A549 (cell line): Measurements from ENCODE around the gene ACVR1. TPM values are rescaled to one million over a fixed set of nuclear protein-coding genes. Genes with fewer than 3 reads are reported as not detected.

Experiments
- ATAC-seq, 2 experiments: fragments of 200-7000 bp in 1 of 2; fragments of >200 bp in 1 of 2; cut with Nextera tagmentation in 1 of 2; cut with Tn5 transposase in 1 of 2; 3 replicates each; pipeline versions ENCODE4 v1.8.0 to v1.9.1; 2018 to 2020; ENCODE audit warnings: mild to moderate bottlenecking in 1 of 2, moderate library complexity in 1 of 2
- CTCF ChIA-PET: fragments of 300-600 bp; sonication (Branson Sonifier 250); formaldehyde crosslinking; extraction: SDS; loops from one replicate; lab custom pipeline; 2021; ENCODE audit warnings: antibody characterized with exemption, inconsistent platforms; lab: Yijun Ruan, JAX
- POLR2A ChIA-PET: fragments of 350-600 bp; formaldehyde crosslinking; extraction: SDS; loops from one replicate; lab custom pipeline; 2021; ENCODE audit warnings: antibody characterized with exemption, inconsistent platforms; lab: Yijun Ruan, JAX
- DNase-seq, 2 experiments: peaks; one replicate each; pipeline versions ENCODE4 v3.0.0 to v3.0.0-alpha.2; 2011 to 2016; ENCODE audit warnings: low read depth in 1 of 2, low spot score in 1 of 2
- FAIRE-seq: peaks from 2 replicates; lab custom pipeline; 2011; peaks lifted over from hg19 to GRCh38; lab: Jason Lieb, UNC
- H3K27ac ChIP-seq, 2 experiments: fragments of >200 bp; sonication (Bioruptor Twin); formaldehyde crosslinking; 3 replicates each; pipeline ENCODE4 v1.5.1; 2016 to 2017
- H3K4me1 ChIP-seq: fragments of >200 bp; sonication (Bioruptor Twin); formaldehyde crosslinking; 3 replicates; pipeline ENCODE4 v1.6.1; 2016
- H3K4me2 ChIP-seq: fragments of >200 bp; sonication (Bioruptor Twin); formaldehyde crosslinking; 3 replicates; pipeline ENCODE4 v1.6.1; 2016
- H3K4me3 ChIP-seq: fragments of >200 bp; sonication (Bioruptor Twin); formaldehyde crosslinking; 3 replicates; pipeline ENCODE4 v1.5.1; 2016
- H3K9me3 ChIP-seq: fragments of >200 bp; sonication (Bioruptor Twin); formaldehyde crosslinking; 3 replicates; pipeline ENCODE4 v1.6.1; 2016
- BCL3 ChIP-seq: fragments of >200 bp; sonication (Bioruptor Twin); formaldehyde crosslinking; IDR thresholded peaks from 3 replicates; pipeline ENCODE4 v1.6.1; 2016
- BHLHE40 ChIP-seq: IDR thresholded peaks from 2 replicates; pipeline ENCODE4 v1.6.1; 2012; ENCODE audit warnings: low read depth, low read length, inconsistent platforms
- CBX2 ChIP-seq: fragments of 200-600 bp; sonication (generic); IDR thresholded peaks from 2 replicates; pipeline ENCODE4 v1.6.1; 2016; ENCODE audit warnings: low read depth, mild to moderate bottlenecking, borderline replicate concordance
- CHD4 ChIP-seq: fragments of 200-600 bp; sonication (generic); IDR thresholded peaks from 2 replicates; pipeline ENCODE4 v1.6.1; 2016; ENCODE audit warnings: antibody characterized with exemption, mild to moderate bottlenecking, borderline replicate concordance
- EP300 ChIP-seq, 2 experiments: fragments of >200 bp; sonication (Bioruptor Twin); formaldehyde crosslinking; IDR thresholded peaks; 2 replicates in 1 of 2; 3 replicates in 1 of 2; pipeline ENCODE4 v1.6.1; 2016 to 2017
- FOSB ChIP-seq: fragments of 250-450 bp; sonication (Bioruptor Pico); IDR thresholded peaks from 2 replicates; pipeline ENCODE4 v1.5.0; 2020; ENCODE audit warnings: mild to moderate bottlenecking, moderate library complexity
- FOXS1 ChIP-seq: fragments of 250-450 bp; sonication (Bioruptor Pico); IDR thresholded peaks from 2 replicates; pipeline ENCODE4 v1.5.0; 2020; ENCODE audit warnings: mild to moderate bottlenecking, moderate library complexity
- HEYL ChIP-seq: fragments of 250-450 bp; sonication (Bioruptor Pico); IDR thresholded peaks from 2 replicates; pipeline ENCODE4 v1.8.0; 2021; ENCODE audit warnings: mild to moderate bottlenecking, moderate library complexity
- HOXB13 ChIP-seq: fragments of 250-450 bp; sonication (Bioruptor Pico); IDR thresholded peaks from 2 replicates; pipeline ENCODE4 v1.5.0; 2020; ENCODE audit warnings: low read depth, mild to moderate bottlenecking, moderate library complexity
- HOXB5 ChIP-seq: fragments of 250-450 bp; sonication (Bioruptor Pico); IDR thresholded peaks from 2 replicates; pipeline ENCODE4 v1.5.0; 2020; ENCODE audit warnings: mild to moderate bottlenecking, moderate library complexity
- KDM1A ChIP-seq: fragments of 200-600 bp; sonication (generic); IDR thresholded peaks from 2 replicates; pipeline ENCODE4 v1.6.1; 2016; ENCODE audit warnings: low read depth, mild to moderate bottlenecking
- KDM5A ChIP-seq: fragments of 200-600 bp; sonication (generic); IDR thresholded peaks from 2 replicates; pipeline ENCODE4 v1.6.1; 2016; ENCODE audit warnings: antibody characterized with exemption, mild to moderate bottlenecking
- PHF8 ChIP-seq: fragments of 200-600 bp; sonication (generic); IDR thresholded peaks from 2 replicates; pipeline ENCODE4 v1.6.1; 2016; ENCODE audit warnings: low read depth, mild to moderate bottlenecking, antibody characterized with exemption, moderate library complexity, borderline replicate concordance
- RARB ChIP-seq: fragments of 250-450 bp; sonication (Bioruptor Pico); IDR thresholded peaks from 2 replicates; pipeline ENCODE4 v1.8.0; 2021; ENCODE audit warnings: mild to moderate bottlenecking, moderate library complexity
- RCOR1 ChIP-seq: fragments of 150-350 bp; IDR thresholded peaks from 2 replicates; pipeline ENCODE4 v1.6.1; 2014; ENCODE audit warnings: antibody characterized with exemption, low read length, low read depth
- RFX5 ChIP-seq: fragments of 450-650 bp; IDR thresholded peaks from 2 replicates; pipeline ENCODE4 v1.7.1; 2014; ENCODE audit warnings: antibody characterized with exemption, mild to moderate bottlenecking, moderate library complexity
- SMC3 ChIP-seq: fragments of >200 bp; sonication (Bioruptor Twin); formaldehyde crosslinking; IDR thresholded peaks from 3 replicates; pipeline ENCODE4 v1.6.1; 2018; ENCODE audit warnings: inconsistent platforms
- SREBF2 ChIP-seq: fragments of 450-650 bp; IDR thresholded peaks from 2 replicates; pipeline ENCODE4 v1.6.1; 2014; ENCODE audit warnings: mild to moderate bottlenecking, moderate library complexity
- ZNF302 ChIP-seq: fragments of 250-450 bp; sonication (Bioruptor Pico); IDR thresholded peaks from 2 replicates; pipeline ENCODE4 v1.9.0; 2021; ENCODE audit warnings: inconsistent platforms, mild to moderate bottlenecking, moderate library complexity
- WGBS: methylation state at CpG from one replicate; pipeline ENCODE4 v1.1.6; 2017; ENCODE audit errors: missing lambda C conversion rate; 5-methylcytosine and 5-hydroxymethylcytosine counted together
- polyA plus RNA-seq, 4 experiments: library from polyadenylated mRNA; depleted of rRNA in 3 of 4; stranded (reverse); fragments of >200 nt; fragmentation: RNase III in 1 of 4; extraction: RNeasy Plus Mini Kit Qiagen cat#74134 plus additional on column Dnase treatment in 1 of 4; gene quantifications; 2 replicates in 3 of 4; 3 replicates in 1 of 4; pipeline ENCODE4 v1.2.3, GENCODE V29; 2011 to 2017
- TF ChIP-seq, protein P1 (sequence below): fragments of 200-600 bp; sonication (generic); IDR thresholded peaks from 2 replicates; pipeline ENCODE4 v1.6.1; 2016; ENCODE audit warnings: antibody characterized with exemption, mild to moderate bottlenecking, moderate library complexity

The ACVR1 gene
- polyA plus RNA-seq, 2 of the 4 experiments (the other 2 are of a cell fraction) = 14.6 to 21.6 TPM

DNA sequence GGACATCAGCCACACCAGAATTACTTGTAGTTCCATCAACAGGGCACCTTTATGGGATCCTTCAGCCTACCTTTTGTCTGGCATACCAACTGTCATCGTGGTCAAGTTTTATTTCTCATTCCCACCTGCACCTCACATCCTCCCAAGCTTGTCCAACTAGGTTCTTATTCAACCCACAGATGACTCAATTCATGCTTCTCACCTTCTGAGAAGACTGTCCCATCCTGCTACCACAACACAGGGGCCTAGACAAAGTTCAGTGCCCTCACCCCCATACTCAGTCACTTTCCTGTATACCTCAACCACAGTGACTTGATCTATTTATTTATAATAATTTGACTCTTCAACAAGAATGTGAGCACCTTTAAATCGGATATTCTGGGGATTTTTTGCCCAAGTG lies 133.1 kb downstream of the ACVR1 start:
- CTCF ChIA-PET = no interaction called here
- TF ChIP-seq HOXB5 (no peak), PHF8 (no peak), ZNF302 (CRISPR knock-in tag) (no peak), SMC3 (no peak), HOXB13 (CRISPR knock-in tag) (no peak), FOXS1 (no peak), FOSB (CRISPR knock-in tag) (no peak), RFX5 (no peak), EP300 (IDR thresholded peaks at IDR 0.05) (no peak), HEYL (no peak), RARB (CRISPR knock-in tag) (no peak), BCL3 (no peak), BHLHE40 (no peak), KDM5A (no peak), CHD4 (no peak), SREBF2 (no peak)
- TF ChIP-seq, protein P1, sequence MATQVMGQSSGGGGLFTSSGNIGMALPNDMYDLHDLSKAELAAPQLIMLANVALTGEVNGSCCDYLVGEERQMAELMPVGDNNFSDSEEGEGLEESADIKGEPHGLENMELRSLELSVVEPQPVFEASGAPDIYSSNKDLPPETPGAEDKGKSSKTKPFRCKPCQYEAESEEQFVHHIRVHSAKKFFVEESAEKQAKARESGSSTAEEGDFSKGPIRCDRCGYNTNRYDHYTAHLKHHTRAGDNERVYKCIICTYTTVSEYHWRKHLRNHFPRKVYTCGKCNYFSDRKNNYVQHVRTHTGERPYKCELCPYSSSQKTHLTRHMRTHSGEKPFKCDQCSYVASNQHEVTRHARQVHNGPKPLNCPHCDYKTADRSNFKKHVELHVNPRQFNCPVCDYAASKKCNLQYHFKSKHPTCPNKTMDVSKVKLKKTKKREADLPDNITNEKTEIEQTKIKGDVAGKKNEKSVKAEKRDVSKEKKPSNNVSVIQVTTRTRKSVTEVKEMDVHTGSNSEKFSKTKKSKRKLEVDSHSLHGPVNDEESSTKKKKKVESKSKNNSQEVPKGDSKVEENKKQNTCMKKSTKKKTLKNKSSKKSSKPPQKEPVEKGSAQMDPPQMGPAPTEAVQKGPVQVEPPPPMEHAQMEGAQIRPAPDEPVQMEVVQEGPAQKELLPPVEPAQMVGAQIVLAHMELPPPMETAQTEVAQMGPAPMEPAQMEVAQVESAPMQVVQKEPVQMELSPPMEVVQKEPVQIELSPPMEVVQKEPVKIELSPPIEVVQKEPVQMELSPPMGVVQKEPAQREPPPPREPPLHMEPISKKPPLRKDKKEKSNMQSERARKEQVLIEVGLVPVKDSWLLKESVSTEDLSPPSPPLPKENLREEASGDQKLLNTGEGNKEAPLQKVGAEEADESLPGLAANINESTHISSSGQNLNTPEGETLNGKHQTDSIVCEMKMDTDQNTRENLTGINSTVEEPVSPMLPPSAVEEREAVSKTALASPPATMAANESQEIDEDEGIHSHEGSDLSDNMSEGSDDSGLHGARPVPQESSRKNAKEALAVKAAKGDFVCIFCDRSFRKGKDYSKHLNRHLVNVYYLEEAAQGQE = no peak
- no peak overlapping the region for H3K4me3 ChIP-seq
- DNase-seq (no peak), FAIRE-seq (no peak), ATAC-seq (no peak)
- no peaks in the 10 kb centered on the region for H3K9me3 ChIP-seq
- POLR2A ChIA-PET = no interaction called here
- no peaks in the 10 kb centered on the region for H3K4me1 ChIP-seq
- no peak overlapping the region for H3K4me2 ChIP-seq
- 79% methylated on average over 2 of the region's 2 CpGs for WGBS
- no peak overlapping the region for H3K27ac ChIP-seq

GRCh38 chr2:157741819-157742484 lies 134.2 kb downstream of the ACVR1 start:
- ATAC-seq (no peak), DNase-seq (no peak), FAIRE-seq (no peak)
- H3K9me3 ChIP-seq = no peaks in the 10 kb centered on the region
- no peak overlapping the region for H3K4me3 ChIP-seq
- TF ChIP-seq BHLHE40 (no peak), SMC3 (no peak)
- CTCF ChIA-PET = no interaction called here
- POLR2A ChIA-PET = no interaction called here
- WGBS = 91% methylated on average over 14 of the region's 14 CpGs
- no peak overlapping the region for H3K27ac ChIP-seq
- no peaks in the 10 kb centered on the region for H3K4me1 ChIP-seq
- no peak overlapping the region for H3K4me2 ChIP-seq

GRCh38 chr2:157737656-157738055 lies 138.5 kb downstream of the ACVR1 start:
- CTCF ChIA-PET = interaction anchor here (0.6 kb wide), 1 partner anchor 1125 kb away, joined by 3 read pairs; no protein-coding TSS in a partner anchor
- no peak overlapping the region for H3K4me2 ChIP-seq
- H3K4me1 ChIP-seq = no peaks in the 10 kb centered on the region
- FAIRE-seq (no peak), DNase-seq (no peak), ATAC-seq (no peak)
- no peaks in the 10 kb centered on the region for H3K9me3 ChIP-seq
- TF ChIP-seq SMC3 = no peak
- TF ChIP-seq CBX2 = no peak
- no peak for TF ChIP-seq RCOR1
- no peak for TF ChIP-seq KDM1A
- WGBS = 91% methylated on average over 2 of the region's 2 CpGs
- no peak overlapping the region for H3K4me3 ChIP-seq
- POLR2A ChIA-PET = no interaction called here
- H3K27ac ChIP-seq = no peak overlapping the region
